HG03558 (cell line): Measurements from ENCODE around the gene HEXIM2.

ENCODE experiments used
- ATAC-seq: cut with Tn5 transposase; IDR thresholded peaks from one replicate; pipeline ENCODE4 v1.9.1; 2021; ENCODE audit warnings: moderate number of reproducible peaks; ENCODE audit not compliant: unreplicated experiment; ENCODE audit errors: extremely low read depth

Gene HEXIM2

DNA sequence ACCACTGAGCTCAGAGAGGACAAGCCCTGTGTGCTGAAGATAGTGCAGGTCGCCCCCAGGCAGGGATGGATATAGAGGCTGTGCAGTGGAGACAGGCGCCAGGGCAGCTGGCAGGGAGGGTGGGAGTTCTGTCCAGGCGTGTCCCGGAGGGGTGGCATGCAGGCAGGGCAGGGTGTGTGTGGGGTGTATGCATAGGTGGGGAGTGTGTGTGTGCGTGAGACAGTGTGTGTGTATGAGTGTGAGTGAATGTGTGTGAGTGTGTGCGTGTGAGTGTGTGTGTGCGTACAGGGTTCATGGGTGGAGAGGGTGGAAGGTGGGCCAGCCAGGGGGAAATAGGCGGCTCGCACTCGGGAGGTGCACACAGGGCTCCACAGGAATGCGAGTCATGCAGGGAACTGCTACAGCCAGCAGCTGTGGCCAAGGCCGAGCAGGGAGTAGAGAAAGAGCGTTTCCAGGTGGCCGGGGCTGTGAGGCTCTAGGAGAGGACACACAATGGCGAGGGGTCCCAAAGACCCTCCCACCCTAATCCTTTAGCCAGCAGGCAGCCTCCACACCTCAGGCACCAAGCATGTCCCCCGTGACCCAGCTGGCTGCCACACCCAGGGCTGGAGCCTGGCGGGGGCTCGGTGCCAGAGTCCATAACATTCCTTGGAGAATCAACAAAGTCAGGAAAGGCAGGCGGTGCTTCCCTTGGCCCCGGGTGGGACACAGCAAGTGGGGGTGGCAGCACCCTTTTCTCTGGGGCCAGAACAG is 34.0 kb upstream of the HEXIM2 start:
- no peak for ATAC-seq

DNA sequence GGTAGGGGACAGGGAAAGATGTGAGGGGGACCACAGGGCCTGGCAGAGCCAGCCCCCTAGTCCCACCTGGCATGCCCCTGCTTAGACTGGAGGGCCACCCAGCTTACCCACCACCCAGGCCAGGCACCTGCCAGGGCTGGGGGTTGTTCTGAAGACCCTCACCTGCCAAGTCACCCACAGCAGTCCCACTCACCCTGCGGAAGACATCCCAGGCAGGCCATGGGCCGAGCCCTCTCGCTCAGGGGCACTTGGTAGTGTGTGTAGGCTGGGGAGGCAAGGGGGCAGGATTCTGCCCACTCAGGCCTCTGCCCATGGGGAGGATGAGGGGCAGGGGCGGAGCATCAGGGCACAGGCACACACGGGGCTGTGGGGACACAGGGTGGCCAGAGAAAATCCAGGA is 33.3 kb upstream of the HEXIM2 start:
- ATAC-seq, result no peak

DNA sequence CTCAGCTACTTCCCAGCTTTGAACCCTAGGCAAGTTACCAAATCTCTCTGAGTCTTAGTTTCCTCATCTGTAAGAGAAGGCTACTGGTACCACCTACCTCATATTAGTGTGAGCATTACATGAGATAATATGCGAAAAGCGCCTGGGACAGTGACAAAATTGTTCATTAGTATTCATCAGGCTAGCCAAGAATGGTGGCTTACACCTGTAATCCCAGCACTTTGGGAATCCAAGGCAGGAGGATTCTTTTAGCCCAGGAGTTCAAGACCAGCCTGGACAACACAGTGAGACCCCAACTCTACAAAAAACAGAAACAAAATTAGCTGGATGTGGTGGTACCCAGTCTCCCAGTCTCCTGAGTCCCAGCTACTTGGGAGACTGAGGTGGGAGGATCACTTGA is 32.7 kb upstream of the HEXIM2 start:
- no peak for ATAC-seq

DNA sequence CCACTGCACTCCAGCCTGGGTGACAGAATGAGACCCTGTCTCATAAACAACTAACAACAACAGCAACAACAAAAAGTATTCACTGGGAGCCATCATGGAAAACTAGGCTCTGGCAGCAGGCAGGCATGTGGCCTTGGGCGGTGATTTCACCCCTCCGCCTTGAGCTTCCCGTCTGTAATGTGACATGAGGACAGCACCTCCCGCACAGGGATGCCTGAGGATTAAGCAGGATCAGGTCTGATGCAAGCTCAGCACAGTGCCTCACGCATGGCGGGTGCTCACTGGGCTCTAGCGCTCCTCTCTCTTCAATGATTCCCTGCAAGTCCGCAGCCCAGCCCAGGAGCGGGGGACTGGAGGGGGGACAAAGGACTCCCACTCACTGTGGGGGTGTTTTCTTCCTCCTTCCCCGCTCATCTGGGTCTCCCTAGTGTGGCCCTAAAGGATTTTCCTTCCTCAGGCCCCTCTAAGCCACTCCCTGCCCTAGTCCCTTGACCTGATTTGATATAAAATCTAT is 32.2 kb upstream of the HEXIM2 start:
- ATAC-seq, result no peak

DNA sequence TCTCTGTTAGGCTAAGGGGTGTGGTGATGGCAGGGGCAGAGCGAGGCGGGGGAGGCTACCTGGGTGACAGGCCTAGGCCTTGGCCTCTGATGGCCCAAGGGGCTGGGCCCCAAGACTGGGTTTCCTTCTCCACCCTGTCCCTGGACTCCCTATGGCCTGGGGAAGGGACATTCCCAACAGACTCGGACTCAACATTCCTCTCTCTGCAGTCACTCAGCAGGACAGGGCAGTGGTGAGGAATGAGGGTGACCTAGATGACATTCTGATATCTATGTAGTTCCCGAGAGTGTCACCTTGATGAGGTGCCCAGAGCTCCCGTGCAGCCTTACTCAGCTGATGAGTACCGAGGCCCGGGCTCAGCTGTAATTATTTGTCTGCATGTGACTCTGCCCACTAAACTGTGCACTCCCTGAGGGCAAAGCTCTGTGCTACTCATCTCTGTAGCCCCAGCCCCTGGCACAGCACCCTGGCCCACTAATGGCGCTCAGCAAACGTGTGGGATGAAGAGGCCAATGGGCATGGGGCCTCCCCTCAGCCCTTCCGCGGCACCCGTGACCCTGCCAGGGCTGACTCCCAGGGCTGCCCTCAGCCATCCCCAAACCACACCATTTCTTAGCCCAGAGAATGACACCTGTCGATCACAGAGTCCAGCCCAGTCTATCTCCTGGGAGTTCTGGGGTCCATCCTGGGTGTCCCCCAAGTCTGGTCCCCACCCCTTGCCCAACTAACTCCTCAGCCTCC is 31.6 kb upstream of the HEXIM2 start:
- ATAC-seq, result no peak

DNA sequence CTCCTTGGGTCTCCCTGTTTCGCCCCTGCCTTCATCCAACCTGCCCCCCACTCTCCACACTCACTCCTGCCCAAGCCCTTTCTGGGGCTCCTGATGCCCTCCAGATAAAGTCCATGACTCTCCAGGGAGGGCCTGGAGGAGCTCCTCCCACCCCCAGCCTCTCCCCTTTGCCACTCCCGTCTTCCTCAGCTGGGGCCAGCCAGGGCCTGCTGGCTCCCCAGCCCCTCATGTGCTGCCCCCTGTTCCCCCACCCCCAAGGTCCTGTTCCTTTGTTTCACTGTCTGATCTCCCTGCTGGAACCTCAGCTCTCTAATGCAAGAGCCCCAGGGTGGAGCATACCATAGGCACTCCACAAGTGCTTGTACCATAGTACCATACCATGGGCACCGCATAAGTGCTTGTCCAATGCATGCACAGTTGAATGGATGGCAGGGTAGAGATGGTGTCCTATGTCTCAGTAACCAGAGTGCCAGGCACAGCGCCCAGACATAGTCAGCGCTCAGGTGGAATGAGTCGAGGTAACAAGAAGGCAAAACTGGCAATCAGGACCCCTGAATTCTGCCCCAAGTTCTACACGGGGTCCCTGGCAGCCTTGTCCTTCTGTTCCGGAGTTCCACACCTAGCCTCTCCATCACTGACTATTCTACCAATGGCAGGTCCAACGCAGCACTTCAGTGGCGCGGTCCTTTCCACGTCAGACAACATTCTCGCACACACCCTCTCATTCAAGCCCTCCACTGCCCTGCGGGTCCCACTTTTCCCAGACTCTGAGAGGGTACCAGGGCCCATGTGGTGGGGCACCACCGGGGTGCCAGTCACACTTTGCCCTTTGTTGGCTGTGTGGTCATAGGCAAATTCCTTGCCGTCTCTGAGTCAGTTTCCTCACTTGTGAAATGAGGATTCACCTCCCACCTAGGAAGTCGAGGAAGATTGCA is 30.7 kb upstream of the HEXIM2 start:
- ATAC-seq, result no peak

DNA sequence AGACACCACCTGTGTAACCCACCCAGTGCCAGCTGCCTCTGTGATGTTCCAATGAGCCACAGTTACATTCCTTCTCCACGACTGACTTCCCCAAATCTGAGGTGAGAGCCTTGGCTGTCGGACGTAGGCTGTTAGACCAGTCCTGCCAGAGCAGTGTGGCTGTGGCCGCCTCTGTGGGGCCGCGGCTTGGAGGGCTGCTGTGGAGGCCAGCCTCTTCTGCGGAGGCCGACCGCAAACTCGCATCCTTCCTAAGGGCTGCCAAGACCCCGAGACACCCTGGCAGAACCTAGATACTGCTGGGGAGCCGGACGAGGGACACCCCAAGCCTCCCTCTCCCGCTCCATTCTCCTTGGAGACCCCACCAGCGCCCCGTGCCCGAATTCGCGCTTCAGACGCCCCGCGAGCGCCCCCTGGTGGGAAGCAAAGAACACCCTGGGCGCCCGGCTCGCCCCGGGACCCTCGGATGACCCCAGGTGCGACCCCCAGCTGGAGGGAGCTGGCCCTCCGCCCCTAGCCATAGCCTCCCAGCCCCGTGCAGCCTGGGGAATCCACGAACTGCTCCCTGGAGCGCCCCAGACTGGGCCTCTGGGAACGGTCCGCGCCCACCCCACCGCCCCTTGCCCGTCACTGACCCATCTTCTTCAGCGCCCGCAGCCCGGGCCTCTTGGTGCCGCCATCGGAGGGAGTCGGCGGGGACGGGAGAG is 29.9 kb upstream of the HEXIM2 start:
- ATAC-seq, result no peak

DNA sequence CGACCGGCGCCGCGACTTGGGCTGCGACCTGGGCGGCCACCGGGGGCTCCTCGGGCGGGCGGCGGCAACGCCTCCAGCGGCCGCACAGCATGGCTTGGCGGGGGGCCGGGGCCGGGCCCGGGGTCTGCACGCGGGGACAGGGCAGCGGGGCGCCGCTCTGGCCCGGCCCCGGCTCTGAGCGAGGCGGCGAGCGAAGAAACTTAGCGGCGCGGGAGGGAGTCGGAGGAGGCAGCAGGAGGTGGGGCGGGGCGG is 29.4 kb upstream of the HEXIM2 start, which contains the start of gene PLCD3:
TSS of gene PLCD3 (minus strand) at position 196 of the 252 bp plus-strand sequence. CDS start at position 91, 105 bp downstream.
- ATAC-seq, result no peak

DNA sequence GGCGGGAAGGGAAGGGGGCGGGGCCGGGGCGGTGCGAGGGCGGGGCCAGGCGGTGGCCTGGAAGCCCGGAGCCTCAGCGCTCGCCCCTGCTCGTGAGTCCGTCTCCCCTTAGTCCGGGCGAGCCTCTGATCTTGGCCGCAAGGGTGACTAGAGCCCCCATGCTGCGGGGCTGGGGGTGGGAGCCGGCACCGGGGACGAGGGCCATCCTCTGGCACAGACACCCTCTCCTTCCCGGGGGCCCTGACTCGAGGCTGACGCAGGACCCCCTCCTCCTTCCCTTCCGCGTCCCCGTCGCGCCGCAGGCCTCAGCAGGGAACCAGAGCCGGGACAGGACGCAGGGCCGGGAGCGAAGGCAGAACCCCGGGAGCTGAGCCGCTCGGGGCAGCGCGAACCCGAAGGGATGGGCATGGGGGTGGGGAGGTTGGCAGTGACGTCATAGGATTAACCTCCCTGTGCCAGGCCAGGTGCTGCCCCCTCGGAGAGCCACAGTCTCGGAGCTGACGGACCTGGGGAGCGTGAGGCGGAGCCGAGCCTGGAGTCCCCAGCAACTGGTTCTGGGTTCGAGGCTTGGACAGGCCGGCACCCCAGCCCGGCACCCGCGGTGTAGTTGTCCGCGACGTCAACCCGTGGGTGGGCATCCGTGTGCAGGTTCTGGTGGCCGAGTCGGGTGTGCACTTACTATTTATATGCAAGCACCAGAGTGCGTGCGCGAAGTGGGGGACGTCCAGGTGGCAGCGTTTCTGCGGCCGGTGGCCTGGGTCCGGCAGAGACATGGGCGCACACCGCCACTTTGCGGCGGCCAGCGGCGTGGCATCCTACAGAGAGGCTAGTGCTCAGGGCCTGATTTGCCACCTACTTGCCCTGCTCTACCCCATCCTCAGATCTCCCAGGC is 28.9 kb upstream of the HEXIM2 start:
- ATAC-seq, result no peak

DNA sequence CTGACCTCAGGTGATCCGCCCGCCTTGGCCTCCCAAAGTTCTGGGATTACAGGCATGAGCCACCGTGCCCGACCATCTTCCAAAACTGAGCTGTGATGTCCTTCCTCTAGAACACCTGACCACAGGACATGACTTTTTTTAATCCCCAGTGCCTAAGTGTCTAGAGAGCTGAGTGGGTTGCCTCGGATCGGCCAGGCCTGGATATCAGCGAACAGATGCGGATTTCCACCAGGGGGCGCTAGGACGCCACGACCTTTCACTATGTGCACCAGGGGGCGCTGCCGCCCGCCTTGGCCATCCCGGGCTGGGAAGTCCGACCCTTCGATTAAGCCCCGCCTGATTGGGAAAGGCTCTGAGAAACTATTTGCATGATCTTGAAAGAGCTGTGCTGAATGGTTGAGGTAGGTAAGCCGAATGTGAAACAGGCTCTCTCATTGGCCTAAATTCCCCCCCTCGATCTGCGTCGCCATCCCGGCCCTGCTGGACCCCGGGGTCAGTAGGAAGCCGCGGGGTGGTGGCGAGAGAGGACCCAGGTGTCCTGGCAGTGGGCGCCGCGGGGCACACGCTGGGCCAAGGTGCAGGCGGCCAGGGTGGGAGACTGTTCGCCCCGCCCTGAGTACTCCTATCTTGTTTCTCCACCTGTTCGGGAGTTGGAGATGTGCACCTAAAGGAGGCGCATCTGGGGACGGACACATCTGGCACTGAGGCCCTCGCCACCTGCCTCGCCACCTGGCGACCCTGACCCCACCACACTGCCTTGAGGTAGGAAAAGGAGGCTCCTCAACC is 26.3 kb upstream of the HEXIM2 start, which contains the start of gene ACBD4:
TSS of gene ACBD4 (plus strand) at position 496 of the 786 bp plus-strand sequence. CDS start 458 bp downstream, outside the sequence.
- ATAC-seq, result peak; percentile 50

DNA sequence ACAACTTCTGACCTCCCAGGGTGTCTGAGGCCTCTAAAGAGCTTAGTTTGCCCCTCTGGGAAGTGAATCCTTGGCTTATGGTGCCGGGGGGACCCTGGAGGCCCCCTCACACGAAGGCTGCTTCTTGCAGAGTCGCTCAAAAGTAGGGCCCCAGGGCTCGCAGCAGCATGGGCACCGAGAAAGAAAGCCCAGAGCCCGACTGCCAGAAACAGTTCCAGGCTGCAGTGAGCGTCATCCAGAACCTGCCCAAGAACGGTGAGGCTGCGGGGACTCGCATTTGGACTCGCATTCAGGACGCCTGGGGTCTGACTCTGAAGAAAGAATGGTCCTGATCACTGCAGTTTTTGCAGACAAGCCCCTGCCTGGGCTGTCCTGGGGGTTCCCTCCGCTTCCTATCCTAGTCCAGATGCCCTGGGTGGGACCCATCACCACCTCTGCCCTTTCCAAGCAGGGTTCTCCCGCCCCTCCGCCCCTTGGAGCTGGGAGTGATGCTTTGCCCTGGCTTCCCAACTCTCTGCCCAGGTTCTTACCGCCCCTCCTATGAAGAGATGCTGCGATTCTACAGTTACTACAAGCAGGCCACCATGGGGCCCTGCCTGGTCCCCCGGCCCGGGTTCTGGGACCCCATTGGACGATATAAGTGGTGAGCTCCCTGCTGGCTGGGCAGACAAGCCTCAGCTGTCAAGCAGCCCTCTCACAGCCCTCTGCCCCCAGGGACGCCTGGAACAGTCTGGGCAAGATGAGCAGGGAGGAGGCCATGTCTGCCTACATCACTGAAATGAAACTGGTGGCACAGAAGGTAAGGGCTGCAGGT is 25.5 kb upstream of the HEXIM2 start:
- no peak for ATAC-seq

DNA sequence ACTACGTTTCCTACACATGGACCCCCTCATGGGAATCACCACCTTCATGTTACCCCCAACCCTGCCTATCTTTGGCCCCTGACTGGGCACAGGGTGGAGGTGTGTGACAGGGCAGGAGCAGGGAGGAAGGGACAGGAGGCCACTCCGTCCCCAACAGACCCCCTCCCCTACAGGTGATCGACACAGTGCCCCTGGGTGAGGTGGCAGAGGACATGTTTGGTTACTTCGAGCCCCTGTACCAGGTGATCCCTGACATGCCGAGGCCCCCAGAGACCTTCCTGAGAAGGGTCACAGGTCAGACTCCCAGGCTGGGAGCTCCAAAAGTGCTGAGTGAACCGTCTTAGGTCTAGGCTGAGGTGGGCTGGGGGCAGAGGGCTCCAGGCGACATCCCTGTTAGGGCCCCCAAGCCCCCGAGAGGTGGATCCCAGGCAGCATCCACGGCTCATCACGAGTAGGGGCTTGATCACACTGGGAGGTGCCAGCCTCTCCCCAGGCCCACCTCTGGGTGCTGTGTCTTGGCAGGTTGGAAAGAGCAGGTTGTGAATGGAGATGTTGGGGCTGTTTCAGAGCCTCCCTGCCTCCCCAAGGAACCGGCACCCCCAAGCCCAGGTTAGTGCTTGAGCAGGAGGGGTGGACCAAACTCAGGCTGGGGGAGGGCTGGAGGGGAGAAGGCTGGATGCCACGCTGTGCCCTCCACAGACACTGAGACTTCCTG is 24.7 kb upstream of the HEXIM2 start:
- ATAC-seq, result no peak

DNA sequence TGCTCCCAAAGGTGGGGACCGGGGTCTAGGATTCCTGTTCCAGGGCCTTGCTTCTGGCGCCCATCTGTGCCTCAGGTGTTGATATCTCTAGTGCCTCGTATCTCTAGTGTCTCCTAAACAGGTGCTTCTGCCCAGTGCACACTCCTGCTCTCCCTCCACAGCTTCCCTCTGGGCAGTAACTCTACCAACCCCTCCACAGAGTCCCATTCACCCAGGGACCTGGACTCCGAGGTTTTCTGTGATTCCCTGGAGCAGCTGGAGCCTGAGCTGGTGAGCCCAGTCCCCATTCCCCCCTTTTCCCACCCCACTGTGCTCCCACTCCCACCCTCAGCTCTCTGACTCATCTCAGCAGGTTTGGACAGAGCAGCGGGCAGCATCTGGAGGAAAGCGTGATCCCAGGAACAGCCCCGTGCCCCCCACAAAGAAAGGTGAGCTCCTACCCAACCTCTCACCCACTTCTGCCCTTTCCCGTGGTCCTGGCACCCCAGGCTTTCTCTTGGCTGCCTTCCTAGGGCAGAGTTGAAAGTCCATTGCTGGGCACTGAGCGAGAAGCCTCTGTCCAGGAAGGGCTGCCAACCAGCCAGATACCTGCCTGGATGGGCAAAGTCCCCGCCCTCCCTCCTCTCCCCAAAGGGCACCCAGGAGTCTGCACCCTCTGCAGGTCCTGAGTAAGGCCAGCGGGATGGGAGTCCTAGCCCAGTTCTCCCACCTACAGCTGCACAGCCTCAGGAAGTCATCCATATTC is 23.9 kb upstream of the HEXIM2 start:
- no peak for ATAC-seq

DNA sequence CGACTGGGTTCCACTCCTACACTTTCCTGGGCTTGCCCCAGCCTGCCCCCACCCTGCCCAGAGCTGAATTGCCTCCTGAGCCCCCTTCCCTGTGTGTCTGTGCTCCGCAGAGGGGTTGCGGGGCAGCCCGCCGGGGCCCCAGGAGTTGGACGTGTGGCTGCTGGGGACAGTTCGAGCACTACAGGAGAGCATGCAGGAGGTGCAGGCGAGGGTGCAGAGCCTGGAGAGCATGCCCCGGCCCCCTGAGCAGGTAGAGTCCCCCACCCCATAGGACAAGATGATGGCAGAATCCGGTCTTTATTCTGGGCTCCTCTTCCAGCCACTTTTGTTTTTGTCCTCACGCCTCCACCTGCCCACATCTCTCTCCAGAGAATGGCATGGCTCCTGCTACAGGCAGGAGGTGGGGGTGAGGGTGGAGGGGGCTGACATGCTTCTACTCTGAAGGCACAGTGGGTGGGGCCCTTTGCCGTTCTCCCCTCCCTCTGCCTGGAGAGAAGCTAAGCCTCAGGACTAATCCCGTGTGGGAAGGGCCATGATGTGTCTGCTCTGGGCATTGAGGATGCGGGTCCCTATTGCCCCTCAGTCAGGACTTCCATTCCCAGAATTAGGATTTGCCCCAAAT is 22.7 kb upstream of the HEXIM2 start:
- ATAC-seq, result no peak

DNA sequence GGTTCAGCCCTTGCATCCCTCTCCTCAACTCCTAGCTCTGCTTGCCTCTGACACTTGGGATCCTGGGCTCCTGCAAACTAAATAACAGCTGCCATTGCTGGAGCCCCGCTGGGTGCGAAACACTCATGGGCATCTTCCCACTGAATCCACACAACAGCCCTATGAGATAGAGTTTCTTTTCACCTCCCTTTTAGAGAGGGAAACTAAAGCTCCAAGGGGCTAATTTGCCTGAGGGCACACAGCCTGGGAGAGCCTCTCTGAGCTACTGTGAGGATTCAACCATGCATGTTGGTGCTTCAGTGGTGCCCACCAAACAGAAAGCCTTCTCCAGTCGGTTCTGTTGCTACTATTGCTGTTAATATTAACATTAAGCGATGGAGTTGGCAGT is 22.1 kb upstream of the HEXIM2 start:
- no peak for ATAC-seq
